NCI-H82 (cell line): ENCODE measurements around the gene MNS1.
"Not testable (repeated sequence)": the region's sequence is repeated elsewhere in the genome, so short reads cannot be mapped to it uniquely, and the experiment has no call there.

Experiments
- DNase-seq: peaks from one replicate; lab custom pipeline; 2025; lab: John Stamatoyannopoulos, UW

MNS1 gene

GRCh38 chr15:56464893-56465520 is at the start of gene MNS1:
MNS1 (minus strand) TSS chr15:56465137; CDS start chr15:56464972, 165 bp downstream.
- DNase-seq: peak; percentile 97

GRCh38 chr15:56496635-56497034 is 31.7 kb upstream of the MNS1 start:
- DNase-seq: peak; percentile 88

GRCh38 chr15:56495533-56495932 is 30.6 kb upstream of the MNS1 start:
- no peak for DNase-seq

GRCh38 chr15:56495053-56495452 is 30.1 kb upstream of the MNS1 start:
- no peak for DNase-seq

- no peak for DNase-seq
Observed at GRCh38 chr15:56492791-56493555, 28.0 kb upstream of the MNS1 start.

GRCh38 chr15:56492236-56492635 is 27.3 kb upstream of the MNS1 start:
- DNase-seq: no peak

- DNase-seq: peak; percentile 91
Observed at GRCh38 chr15:56491110-56491722, 26.3 kb upstream of the MNS1 start.

- DNase-seq: no peak
Observed at GRCh38 chr15:56490461-56490860, 25.5 kb upstream of the MNS1 start.

- DNase-seq: not testable (repeated sequence)
Observed at GRCh38 chr15:56486206-56486605, 21.3 kb upstream of the MNS1 start.

GRCh38 chr15:56485426-56485825 is 20.5 kb upstream of the MNS1 start:
- DNase-seq: not testable (repeated sequence)

GRCh38 chr15:56484287-56484686 is 19.4 kb upstream of the MNS1 start:
- DNase-seq: no peak

GRCh38 chr15:56475351-56475750 is 10.4 kb upstream of the MNS1 start:
- no peak for DNase-seq

GRCh38 chr15:56473017-56473416 is 8.1 kb upstream of the MNS1 start:
- DNase-seq: peak; percentile 58

GRCh38 chr15:56472278-56472677 is 7.3 kb upstream of the MNS1 start:
- peak; percentile 38 for DNase-seq

- DNase-seq: no peak
Observed at GRCh38 chr15:56471440-56472069, 6.6 kb upstream of the MNS1 start.

GRCh38 chr15:56469483-56469882 is 4.5 kb upstream of the MNS1 start:
- DNase-seq: peak; percentile 3

- no peak for DNase-seq
Observed at GRCh38 chr15:56468401-56468800, 3.5 kb upstream of the MNS1 start.

- no peak for DNase-seq
Observed at GRCh38 chr15:56467616-56468015, 2.7 kb upstream of the MNS1 start.

GRCh38 chr15:56460947-56461346 is 4.0 kb downstream of the MNS1 start:
- DNase-seq: no peak

GRCh38 chr15:56460071-56460470 is 4.9 kb downstream of the MNS1 start:
- DNase-seq: no peak

GRCh38 chr15:56459096-56459495 is 5.8 kb downstream of the MNS1 start:
- DNase-seq: no peak

GRCh38 chr15:56456229-56456628 is 8.7 kb downstream of the MNS1 start:
- no peak for DNase-seq

GRCh38 chr15:56454836-56455235 is 10.1 kb downstream of the MNS1 start:
- DNase-seq: peak; percentile 6
